Measurements from ENCODE around the gene USP7. TPM values are rescaled to one million over a fixed set of nuclear protein-coding genes. Genes with fewer than 3 reads are reported as not detected.

Gene USP7
- total RNA-seq, 1 experiment from 2014 or later = 125 TPM

GRCh38 chr16:8946544-8946943 is 17.2 kb downstream of the USP7 start:
- ChIA-PET CTCF (no interaction called here), POLR2A (interaction anchor here (0.7 kb wide), 1 partner anchor 16 kb away, joined by 3 read pairs; no protein-coding TSS in a partner anchor)
- in situ Hi-C loops (cut with HindIII; ENCODE audit: low pct_unique_long_range_greater_than_20kb, low sequenced_read_pairs) = no loop called here
- Histone ChIP-seq H3K36me3 (ENCODE audit: control insufficient read depth, insufficient read depth, low read length) (no peaks in the 10 kb centered on the region), H3K9me3 (ENCODE audit: control insufficient read depth, insufficient read depth, low read depth, low read length) (no peaks in the 10 kb centered on the region), H3K27me3 (ENCODE audit: control insufficient read depth, insufficient read depth, low read length) (no peaks in the 10 kb centered on the region), H3K4me3 (ENCODE audit: low read depth in 2 of 2, low read length in 2 of 2) (no peak overlapping the region), H3K27ac (ENCODE audit: low read length) (no peak overlapping the region), H3K4me1 (ENCODE audit: control insufficient read depth, insufficient read depth, low read length) (peaks cover 50% of the 10 kb centered on the region)
- TF ChIP-seq CTCF (IDR thresholded peaks at IDR 0.05) (no peak), POLR2AphosphoS5 (IDR thresholded peaks at IDR 0.05; ENCODE audit: low read depth, low read length) (no peak), TCF7L2 (IDR thresholded peaks at IDR 0.05; ENCODE audit: low read depth, low read length) (no peak), REST (IDR thresholded peaks at IDR 0.05; ENCODE audit: insufficient read depth in 1 of 2, low read depth in 2 of 2, low read length in 1 of 2) (no peak), SIN3A (IDR thresholded peaks at IDR 0.05; ENCODE audit: borderline replicate concordance, insufficient read depth, low read depth, low read length) (no peak)
- intact Hi-C loops (cut with micrococcal nuclease; ENCODE audit: unreplicated experiment) = no loop called here
- BruUV-seq (replicated peaks) = no TSS peak
- DNase-seq (ENCODE audit: low read depth, low spot score) (no peak), ATAC-seq (no peak)

- intact Hi-C loops (cut with micrococcal nuclease; ENCODE audit: unreplicated experiment) (no loop called here), in situ Hi-C loops (cut with HindIII; ENCODE audit: low pct_unique_long_range_greater_than_20kb, low sequenced_read_pairs) (no loop called here)
- ATAC-seq (no peak), DNase-seq (ENCODE audit: low read depth, low spot score) (no peak)
- ChIA-PET CTCF (no interaction called here), POLR2A (interaction anchor here (0.7 kb wide), 1 partner anchor 17 kb away, joined by 3 read pairs; no protein-coding TSS in a partner anchor)
- Histone ChIP-seq H3K9me3 (ENCODE audit: control insufficient read depth, insufficient read depth, low read depth, low read length) (no peaks in the 10 kb centered on the region), H3K4me1 (ENCODE audit: control insufficient read depth, insufficient read depth, low read length) (peaks cover 42% of the 10 kb centered on the region), H3K27me3 (ENCODE audit: control insufficient read depth, insufficient read depth, low read length) (no peaks in the 10 kb centered on the region), H3K27ac (ENCODE audit: low read length) (no peak overlapping the region), H3K36me3 (ENCODE audit: control insufficient read depth, insufficient read depth, low read length) (no peaks in the 10 kb centered on the region), H3K4me3 (ENCODE audit: low read depth in 2 of 2, low read length in 2 of 2) (no peak overlapping the region)
- no peak for TF ChIP-seq TCF7L2 (IDR thresholded peaks at IDR 0.05; ENCODE audit: low read depth, low read length)
- TF ChIP-seq CTCF (IDR thresholded peaks at IDR 0.05) = no peak
- TF ChIP-seq REST (IDR thresholded peaks at IDR 0.05; ENCODE audit: insufficient read depth in 1 of 2, low read depth in 2 of 2, low read length in 1 of 2) = no peak
- TF ChIP-seq POLR2AphosphoS5 (IDR thresholded peaks at IDR 0.05; ENCODE audit: low read depth, low read length) = no peak
- no peak for TF ChIP-seq SIN3A (IDR thresholded peaks at IDR 0.05; ENCODE audit: borderline replicate concordance, insufficient read depth, low read depth, low read length)
- BruUV-seq (replicated peaks) = no TSS peak
Measured at GRCh38 chr16:8945626-8946296, 17.9 kb downstream of the USP7 start.

Data from Panc1 (cell line).